ENCODE results near the gene CLNK.
"Not testable (repeated sequence)": the region's sequence is repeated elsewhere in the genome, so short reads cannot be mapped to it uniquely, and the experiment has no call there.

Gene CLNK

DNA sequence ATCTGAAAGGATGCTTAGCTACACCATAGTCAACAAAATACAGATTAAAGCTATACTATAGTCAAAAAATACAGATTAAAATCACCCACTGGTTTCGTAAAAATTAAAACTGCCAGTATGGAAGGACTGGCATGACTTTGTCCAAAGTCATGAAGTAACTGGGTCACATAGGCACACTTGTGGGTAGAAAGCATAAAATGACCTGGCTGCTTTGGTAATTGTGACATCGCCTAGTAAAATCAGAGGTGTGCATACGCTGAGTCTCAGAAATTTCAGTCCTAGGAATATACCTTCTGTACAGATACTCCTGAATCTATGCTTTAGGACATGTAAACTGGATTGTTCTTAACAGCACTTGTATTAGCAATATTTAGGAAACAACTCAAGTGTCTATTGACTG, 28.1 kb downstream of the CLNK start:
- no peak for DNase-seq

DNA sequence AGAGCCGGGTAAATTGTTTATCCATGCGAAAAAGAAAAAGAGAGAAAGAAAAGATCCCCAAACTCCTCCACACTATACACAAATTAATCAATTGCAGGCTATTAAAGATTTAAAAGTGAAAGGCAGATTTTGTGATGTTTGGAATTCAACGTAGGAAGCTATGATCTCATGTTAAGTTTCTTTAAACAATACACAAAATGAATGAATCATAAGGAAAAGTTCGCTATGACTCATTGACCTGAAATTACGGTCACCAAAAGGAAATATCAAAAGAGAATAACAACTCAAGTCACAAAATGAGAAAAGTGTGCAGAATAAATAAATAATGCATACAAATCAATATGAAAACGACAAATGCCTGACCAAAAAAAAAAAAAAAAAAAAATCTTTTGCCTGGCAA, 28.6 kb downstream of the CLNK start:
- no peak for DNase-seq

DNA sequence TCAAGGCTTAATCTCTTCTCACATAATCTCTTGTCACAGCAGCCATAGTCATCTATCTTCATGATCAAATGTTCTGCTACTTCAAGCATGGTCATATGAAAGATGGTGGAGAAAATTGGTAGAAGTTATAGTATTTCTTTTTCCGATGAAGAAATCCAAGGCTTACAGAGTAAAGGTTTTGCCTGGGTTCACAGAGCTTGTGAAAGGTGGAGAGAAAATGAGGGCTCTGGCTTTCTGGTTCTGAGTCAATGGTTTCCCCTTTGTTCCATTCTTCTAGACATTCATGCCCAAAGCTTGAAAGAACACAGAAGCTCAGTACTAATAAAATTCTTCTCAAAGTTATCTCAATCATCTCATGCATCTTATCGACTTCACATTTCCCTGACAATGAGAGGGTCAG, 36.1 kb downstream of the CLNK start:
- no peak for DNase-seq

DNA sequence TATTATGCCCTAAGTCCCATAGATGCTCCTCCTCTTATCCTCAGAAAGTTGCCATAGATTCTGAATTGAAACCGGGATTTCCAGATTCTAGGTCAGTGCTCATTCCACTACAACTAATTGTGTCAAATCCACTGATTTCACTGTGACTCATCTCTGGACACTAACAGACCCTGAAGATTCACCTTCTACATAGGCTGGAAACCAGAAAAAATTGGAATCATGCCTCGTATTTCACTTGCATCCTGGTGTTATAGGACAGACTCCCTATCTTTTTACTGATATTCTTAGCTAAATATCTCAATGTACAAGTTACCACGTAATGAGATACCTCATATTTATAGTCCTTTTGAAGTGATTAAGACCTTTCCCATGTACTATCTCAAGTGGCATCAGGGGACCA, 36.7 kb downstream of the CLNK start:
- no peak for DNase-seq

DNA sequence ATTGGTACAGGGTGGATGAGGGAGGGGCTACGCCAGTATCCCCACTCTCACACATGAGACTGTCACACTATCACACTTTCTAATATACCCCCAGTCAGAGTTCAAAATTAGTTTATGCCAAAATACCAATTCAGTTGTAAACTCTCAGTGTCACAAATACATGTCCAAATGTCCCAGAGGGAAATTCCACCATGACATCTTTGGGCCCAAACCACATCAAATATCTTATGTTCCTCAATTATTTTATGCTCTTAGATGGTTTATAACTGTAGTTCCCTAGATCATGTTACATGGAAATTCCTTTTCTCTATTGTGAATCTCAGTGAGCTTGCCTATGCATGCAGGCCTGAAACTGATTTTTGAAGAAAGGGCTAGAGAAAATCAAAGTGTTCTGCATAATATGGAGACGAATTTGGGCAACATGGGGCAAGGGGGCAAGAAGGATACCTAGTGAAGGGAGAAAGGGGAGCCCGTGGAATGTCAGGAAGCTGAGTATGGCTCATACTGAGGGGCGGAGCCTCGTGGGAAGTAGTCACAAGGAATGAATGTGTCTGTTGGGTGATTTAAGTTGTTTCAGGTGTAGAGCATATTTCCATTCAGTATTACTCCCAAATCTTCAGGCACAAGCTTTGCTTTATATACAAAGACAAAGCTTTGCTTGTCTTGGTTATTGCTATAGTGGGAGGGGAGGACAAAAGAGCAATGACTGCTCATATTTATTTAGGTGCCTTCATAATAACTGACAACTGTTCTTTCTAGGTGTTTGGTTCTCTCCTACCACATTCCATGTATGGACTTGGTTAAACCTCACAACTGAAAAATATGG, 40.8 kb downstream of the CLNK start:
- DNase-seq, result no peak

DNA sequence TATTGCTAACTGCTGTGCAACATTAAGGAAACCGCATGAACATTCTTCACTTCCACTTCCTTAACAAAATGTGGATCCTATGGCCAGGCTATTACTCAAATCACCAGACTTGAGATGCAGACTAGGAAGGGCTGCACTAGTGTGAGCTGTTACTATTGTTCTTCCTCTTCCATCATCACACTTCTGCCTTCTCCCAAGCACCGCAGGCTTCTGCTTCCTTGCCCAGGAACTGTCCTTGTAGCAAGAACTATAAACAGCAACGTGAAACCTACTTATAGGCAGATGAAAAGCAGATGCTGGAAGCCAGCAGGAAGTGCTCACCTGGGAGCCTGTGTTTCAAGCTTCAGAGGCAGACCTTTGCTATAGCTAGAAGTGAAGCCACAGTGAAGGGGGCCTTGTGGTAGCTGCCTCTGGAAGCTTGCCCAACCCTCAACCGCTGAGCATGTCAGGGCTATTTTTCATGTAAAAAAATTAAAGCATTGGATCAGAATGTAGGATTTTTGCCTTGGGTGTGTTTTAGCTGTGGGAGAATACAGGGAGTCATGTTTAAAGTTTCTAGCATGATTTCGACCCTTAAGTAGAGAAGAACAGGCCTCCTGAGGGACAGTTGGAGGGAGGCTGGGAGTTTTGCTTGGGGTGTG, 43.9 kb downstream of the CLNK start:
- no peak for DNase-seq

DNA sequence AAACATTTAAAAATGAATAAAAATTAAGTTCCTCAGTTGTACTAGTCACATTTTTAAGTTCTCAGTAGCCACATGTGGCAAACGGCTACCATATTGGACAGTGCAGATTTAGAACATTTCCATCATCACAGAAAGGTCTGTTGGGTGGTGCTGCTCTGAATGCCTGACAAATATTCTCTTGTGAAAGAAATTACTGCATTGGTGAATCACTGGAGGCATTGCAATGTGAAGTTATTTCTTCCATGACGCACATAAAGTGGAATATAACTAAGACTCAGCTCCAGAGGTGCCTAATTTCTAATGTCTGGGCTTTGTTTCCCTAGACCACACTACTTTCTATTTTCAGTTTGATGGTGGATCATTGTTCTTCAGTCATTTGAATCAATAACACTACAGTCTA, 44.9 kb downstream of the CLNK start:
- DNase-seq, result no peak

DNA sequence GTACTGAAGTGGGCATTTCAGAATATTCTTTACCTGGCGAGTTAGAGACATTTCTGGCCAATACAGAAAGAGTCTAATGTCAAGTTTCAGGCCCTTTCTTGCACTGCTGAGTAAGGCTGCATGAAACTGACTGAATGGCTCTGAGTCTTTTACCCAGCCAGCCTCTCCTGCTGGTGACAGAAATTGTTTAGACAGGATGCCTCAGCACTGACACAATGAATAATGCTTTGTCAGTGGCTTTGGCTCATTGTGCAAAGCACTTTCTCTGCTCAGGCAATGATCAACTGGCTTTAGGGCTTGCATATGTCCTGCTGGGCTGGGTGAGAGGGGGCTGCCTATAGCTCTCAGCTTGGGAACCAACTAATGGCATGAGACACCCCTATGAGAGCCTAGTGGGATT, 45.5 kb downstream of the CLNK start:
- no peak for DNase-seq

DNA sequence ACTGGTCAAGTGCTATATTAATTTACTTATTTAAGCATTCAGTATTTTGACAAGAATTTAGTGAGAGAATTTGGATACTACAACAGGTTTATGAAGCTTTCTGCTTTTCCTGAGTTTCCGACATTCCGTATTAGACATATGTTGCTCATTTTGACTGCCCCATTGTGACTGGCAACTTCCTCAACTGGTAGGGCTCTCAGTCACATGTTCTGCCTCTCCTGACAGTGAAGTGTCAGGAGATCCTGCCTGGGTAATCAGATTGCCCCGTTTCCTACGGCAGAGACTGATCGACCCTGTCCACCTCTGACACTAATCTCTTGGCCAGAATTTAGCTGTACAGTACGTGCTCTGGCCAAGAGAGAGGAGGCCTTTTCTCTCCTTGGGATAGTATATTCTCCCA, 49.5 kb downstream of the CLNK start:
- DNase-seq, result no peak

DNA sequence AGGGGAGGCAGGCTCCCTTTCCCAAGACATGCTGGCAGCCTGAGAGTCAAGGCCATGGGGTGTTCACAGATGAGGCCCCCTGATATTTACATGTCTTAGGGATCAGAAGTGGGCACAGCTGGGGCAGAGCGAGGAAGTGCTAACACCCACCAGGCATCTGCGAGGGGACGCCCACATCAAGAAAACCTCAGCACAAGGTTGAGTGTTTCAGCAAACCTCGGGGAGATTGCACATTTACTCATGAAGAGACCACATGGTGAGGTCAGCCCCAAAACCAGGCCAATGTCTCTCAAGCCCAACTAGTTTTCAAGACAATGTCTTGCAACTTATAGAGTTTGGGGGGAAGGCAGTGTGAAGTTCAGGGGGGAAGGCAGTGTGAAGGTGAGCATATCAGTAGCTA, 55.2 kb downstream of the CLNK start:
- DNase-seq, result no peak

DNA sequence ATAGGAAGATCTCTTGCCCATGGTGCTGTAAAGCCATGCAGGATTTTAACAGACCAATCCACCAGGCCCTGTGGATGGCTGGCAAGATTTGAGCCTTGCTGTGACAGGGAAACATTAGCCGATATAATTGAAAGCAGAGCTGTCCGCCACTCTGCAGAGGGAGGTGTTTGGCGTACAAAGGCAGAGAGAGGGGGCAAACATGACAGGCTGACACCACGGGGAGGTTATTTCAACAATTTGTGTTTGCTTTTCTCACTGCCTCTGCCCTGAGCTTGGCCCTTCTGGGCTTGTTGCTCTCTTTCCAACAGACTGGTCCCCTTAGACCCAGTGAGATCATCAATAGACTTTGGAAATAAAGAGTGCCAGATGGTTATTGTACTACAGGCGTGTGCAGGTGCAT, 59.4 kb downstream of the CLNK start:
- DNase-seq, result no peak

DNA sequence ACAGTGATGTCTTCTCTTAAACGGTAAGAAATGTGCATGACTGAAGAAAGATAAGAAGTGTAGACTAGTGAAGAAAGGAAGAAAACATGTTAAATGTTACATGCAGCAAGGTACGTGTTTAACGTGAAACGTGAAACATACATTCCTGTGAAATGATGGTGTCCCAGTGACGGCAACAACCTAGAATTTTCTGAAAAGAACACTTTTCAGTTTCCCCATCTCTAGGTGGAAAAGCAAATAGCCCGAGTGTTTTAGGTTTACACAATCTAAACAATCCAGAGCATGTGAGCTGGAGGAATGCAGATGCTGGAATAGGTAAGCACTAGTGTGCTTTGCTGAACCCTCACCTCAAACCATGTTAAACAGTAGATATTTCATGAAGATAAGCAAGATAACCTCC, 60.7 kb downstream of the CLNK start:
- DNase-seq, result no peak

DNA sequence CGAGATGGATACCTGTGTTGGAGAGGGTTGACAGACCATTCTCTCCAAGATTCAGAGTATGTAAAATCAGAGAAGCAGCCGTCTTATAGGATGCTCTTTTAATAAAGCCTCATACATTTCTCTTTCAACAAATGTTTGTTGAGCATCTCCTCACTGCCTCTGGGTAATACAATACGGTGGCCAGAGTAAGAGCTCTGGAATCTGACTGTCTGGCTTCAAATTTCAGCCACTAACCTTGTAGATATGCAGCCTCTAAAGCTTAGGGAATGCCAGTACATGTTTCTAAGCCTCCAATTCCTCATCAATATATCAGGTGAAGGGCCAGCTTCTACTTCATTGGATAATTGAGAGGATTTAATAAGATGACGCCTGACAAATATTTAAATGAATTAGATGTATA, 61.3 kb downstream of the CLNK start:
- no peak for DNase-seq

DNA sequence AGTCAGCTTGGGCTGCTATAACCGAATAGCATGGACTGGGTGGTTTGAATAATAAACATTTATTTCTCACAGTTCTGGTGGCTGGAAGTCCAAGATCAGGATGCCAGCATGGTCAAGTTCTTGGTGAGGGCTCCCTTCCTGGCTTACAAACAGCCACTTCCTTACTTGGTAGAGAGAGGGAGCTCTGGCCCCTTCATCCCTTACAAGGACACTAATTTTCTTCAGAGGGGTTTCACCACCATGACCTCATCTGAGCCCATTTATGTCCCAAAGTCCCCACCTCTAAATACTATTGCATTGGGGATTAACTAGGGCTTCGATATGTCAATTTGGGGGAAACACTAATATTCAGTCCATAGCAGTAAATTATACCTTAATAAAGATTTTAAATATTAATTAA, 61.8 kb downstream of the CLNK start:
- no peak for DNase-seq

DNA sequence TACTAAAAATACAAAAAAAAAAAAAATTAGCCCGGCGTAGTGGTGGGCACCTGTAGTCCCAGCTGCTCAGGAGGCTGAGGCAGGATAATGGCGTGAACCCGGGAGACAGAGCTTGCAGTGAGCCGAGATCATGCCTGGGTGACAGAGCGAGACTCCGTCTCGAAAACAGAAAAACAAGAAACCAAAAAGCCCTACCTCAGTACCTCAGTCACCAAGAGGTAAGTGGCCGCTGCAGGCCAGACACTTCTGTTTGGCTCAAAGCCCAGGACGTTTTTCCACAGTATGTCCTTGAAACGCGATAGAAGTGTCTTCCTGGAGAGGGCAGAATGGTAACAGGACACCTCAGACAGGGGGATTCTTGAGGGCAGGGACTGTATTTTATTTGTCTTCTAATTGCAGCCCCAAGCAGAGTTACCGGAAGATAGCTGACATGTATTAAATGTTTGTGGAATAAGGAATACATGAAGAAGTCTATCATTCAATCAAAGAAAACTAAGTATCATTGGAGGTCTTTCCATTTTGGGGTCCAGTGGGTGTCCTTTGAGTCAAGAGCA, 63.6 kb downstream of the CLNK start:
- no peak for DNase-seq

DNA sequence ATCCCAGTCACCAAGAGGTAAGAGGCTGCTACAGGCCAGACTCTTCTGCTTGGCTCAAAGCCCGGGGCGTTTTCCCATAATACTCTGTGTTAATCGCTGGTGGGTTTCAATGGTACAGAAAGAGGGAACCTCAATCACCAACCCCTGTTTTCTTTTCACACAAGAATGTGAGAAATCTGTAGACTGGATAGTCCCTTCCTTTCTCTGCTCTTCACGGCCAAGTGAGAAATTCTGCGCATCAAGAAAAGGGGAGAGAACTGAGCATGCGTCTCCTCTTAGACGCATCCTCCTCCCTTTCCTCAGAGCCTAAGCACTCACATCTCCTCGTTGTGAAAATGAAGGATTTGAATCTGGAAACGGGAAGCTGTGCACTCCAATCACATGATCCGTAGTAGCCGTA, 64.7 kb downstream of the CLNK start:
- DNase-seq, result no peak

DNA sequence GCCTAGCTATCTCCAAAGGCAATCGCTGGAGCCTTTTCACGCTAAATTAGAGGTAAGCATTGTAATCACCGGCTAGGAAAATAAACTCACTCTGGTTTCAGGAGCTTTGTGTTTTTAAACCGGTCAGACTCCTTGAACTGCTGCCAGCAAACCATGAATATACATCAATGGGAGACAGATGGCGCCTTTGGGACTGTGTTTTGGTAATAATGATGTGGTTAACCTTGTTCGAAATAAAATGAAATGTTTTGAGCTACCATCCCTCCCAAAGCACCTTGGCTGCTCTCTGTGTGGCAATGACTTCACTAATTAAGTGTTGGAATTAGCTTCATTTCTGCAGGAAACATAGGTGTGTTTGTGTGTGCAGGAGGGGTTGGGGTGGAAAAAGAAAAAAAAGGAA, 65.3 kb downstream of the CLNK start:
- DNase-seq, result no peak

DNA sequence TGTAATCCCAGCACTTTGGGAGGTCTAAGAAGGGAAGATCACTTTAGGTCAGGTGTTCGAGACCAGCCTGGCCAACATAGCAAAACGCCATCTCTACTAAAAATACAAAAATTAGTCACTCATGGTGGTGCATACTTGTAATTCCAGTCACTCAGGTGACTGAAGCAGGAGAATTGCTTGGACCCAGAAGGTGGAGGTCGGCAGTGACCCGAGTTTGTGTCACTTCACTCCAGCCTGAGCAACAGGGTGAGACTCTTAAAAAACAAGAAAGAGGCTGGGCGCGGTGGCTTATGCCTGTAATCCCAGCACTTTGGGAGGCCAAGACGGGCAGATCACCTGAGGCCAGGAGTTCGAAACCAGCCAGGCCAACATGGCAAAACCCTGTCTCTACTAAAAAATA, 69.6 kb downstream of the CLNK start:
- not testable (repeated sequence) for DNase-seq

DNA sequence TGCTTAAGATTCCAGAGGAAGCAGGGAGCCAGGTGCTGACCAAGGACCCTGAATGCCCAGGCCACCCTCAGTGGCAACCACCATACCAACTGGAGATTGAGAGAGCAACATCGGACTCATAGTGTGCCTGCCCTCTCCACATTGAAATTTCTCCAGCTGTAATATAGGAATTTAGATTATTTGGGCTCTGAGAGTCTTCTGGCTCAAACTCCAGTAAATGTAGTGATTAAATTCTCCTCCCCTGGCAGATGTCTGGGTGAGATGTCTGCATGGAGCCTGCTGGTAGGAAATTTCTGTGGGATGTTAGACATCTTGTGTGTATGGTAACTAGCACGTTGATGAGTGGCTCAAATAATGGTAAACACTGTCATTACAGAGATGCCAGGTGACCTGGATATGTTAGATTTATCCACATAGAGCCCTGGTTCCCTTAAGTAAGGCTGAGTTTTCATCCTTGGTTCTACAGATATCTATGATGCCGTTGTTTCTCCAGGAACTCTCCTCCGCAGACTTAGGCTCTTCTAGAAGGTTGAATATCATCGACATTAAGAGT, 70.6 kb downstream of the CLNK start:
- DNase-seq, result no peak

DNA sequence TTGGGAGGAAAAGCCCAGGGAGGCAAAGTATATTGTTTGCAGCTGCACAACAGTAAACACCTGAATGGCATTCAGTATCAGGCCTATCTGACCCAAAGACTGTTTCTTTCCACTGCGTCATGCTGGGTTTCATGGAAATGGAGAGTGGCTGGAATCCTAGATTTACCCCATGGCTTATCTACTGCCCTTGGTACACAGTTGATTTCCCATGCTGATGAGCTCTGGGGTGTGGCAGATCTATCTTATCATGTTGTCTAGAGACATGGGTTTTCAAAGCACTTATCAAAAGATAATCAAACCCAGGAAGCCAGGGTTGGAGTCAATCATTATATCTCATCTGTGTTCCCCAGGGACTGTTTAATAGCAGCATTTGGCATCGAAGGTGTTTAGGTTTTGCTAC, 72.1 kb downstream of the CLNK start:
- no peak for DNase-seq

DNA sequence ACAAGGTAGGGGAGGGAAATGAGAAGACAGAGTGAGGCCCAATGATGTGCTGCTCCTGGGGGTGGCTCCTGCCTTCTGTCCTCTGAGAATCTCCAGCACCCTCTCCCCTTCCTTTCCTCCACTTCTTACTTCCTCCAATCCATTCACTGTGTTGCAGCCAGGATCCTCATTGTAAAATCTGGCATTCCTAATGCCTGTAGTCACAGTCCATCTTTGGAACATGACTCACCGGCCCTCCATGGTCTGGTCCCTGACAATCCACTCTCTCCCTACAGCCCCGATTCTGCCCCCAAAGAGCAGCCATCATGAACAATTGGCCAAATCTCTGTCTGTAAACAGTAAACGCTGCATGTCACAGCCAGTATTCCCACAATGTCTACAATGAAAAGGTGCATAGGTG, 72.9 kb downstream of the CLNK start:
- DNase-seq, result no peak

DNA sequence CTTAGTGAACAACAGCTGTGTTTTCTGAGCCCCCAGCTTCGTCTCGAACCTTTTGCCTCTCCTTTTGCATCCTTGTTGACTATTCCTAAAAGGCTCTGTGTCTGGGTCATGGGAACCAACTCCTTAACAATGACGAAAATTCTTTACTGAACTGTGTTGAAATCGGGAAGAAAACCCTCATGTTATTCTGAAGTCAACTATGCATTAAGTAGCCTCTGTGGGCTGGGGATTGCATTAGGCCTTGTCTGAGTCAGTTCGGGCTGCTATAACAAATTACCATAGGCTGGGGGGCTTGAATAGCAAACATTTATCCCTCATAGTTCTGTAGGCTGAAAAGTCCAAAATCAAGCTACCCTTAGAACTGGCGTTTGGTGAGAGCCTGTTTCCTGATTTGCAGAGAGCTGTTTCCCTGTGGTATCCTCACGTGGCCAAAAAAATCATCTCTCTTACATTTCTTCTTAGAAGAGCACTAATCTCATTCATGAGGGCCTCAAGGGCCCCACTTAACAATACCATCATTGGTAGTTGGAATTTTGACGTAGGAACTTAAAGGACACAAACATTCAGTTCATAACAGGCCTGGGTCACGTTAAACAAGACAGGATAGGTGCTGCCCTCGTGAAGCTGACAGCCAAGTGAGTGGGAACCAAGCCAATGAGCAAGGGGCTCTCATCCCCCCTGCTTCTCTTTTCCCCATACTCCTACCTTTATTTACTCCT, 75.9 kb downstream of the CLNK start:
- no peak for DNase-seq

DNA sequence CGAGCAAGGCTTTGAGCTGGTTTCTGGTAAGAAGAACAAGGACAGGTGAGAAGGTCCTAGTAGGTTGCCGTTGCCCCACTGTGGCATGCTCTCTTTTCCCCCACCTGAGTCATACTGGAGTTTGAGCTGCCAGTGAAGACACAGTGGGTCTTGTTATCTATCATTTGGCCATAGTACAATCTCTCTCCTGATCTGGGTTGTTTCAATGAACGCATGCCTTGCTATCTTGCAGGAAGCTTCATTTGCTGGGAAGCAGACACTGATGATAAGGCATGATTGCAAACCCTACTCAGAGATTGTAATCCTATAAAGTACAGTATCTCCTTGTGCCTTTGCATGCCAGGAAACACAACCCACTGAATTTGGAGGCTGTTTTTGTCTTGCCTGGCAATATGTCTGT, 77.4 kb downstream of the CLNK start:
- DNase-seq, result no peak

All from activated T-cell treated with anti-CD3 and anti-CD28 coated beads, Interleukin-2, amount 50 U/mL, for 1 hour (primary cell).